BLaER1 treated with 17β-estradiol and CSF1 and Interleukin-3, amounts not matched to agents 10 nM and 100 nM (cell line): ENCODE results near the gene IMMP2L.
"Not testable (repeated sequence)": the region's sequence is repeated elsewhere in the genome, so short reads cannot be mapped to it uniquely, and the experiment has no call there.

Source experiments
- H3K27ac ChIP-seq, 11 experiments: shearing (Covaris generic); formaldehyde crosslinking; 2 replicates each; pipeline ENCODE4 v1.8.1; 2022
- H3K27me3 ChIP-seq, 11 experiments: shearing (Covaris generic); formaldehyde crosslinking; 2 replicates each; pipeline ENCODE4 v1.8.1; 2022
- H3K36me3 ChIP-seq, 11 experiments: shearing (Covaris generic); formaldehyde crosslinking; 2 replicates each; pipeline ENCODE4 v1.8.1; 2022
- H3K4me1 ChIP-seq, 10 experiments: shearing (Covaris generic); formaldehyde crosslinking; 2 replicates each; pipeline ENCODE4 v1.8.1; 2022
- H3K4me2 ChIP-seq, 11 experiments: shearing (Covaris generic); formaldehyde crosslinking; 2 replicates each; pipeline ENCODE4 v1.8.1; 2022
- H3K4me3 ChIP-seq, 10 experiments: shearing (Covaris generic); formaldehyde crosslinking; 2 replicates each; pipeline ENCODE4 v1.8.1; 2022
- H3K9ac ChIP-seq, 11 experiments: shearing (Covaris generic); formaldehyde crosslinking; 2 replicates each; pipeline ENCODE4 v1.8.1; 2022
- H3K9me3 ChIP-seq, 11 experiments: shearing (Covaris generic); formaldehyde crosslinking; replicated peaks in 1 of 11; 2 replicates each; pipeline ENCODE4 v1.8.1; 2022
- H4K20me1 ChIP-seq, 11 experiments: shearing (Covaris generic); formaldehyde crosslinking; 2 replicates each; pipeline ENCODE4 v1.8.1; 2022
- Cebpa-rat ChIP-seq, 11 experiments: shearing (Covaris generic); IDR thresholded peaks; 2 replicates each; pipeline ENCODE4 v1.8.1; 2022

The IMMP2L gene

GRCh38 chr7:111290982-111291381, 271.3 kb downstream of the IMMP2L start:
- H3K9ac ChIP-seq, result no peak overlapping the region
- no peak for TF ChIP-seq Cebpa-rat (IDR thresholded peaks at IDR 0.05)
- no peak overlapping the region for H3K4me2 ChIP-seq
- H3K27me3 ChIP-seq, result no peaks in the 10 kb centered on the region
- H3K9me3 ChIP-seq, result peaks cover 0 to 4% (median 0%) of the 10 kb centered on the region in 11 experiments; a peak in 4 of 22 replicates
- H3K27ac ChIP-seq, result no peak overlapping the region
- no peak overlapping the region for H3K4me3 ChIP-seq
- H4K20me1 ChIP-seq, result no peaks in the 10 kb centered on the region
- H3K4me1 ChIP-seq, result no peaks in the 10 kb centered on the region
- H3K36me3 ChIP-seq, result no peaks in the 10 kb centered on the region

GRCh38 chr7:111290419-111290818, 271.9 kb downstream of the IMMP2L start:
- no peaks in the 10 kb centered on the region for H3K27me3 ChIP-seq
- H3K27ac ChIP-seq, result no peak overlapping the region
- H3K4me2 ChIP-seq, result no peak overlapping the region
- no peaks in the 10 kb centered on the region for H3K4me1 ChIP-seq
- H4K20me1 ChIP-seq, result no peaks in the 10 kb centered on the region
- H3K4me3 ChIP-seq, result no peak overlapping the region
- TF ChIP-seq Cebpa-rat (IDR thresholded peaks at IDR 0.05), result no peak
- H3K36me3 ChIP-seq, result no peaks in the 10 kb centered on the region
- H3K9ac ChIP-seq, result no peak overlapping the region
- H3K9me3 ChIP-seq, result peaks cover 0 to 4% (median 0%) of the 10 kb centered on the region in 11 experiments; a peak in 4 of 22 replicates

GRCh38 chr7:111288441-111288840, 273.9 kb downstream of the IMMP2L start:
- H4K20me1 ChIP-seq, H3K27me3 ChIP-seq, H3K9ac ChIP-seq, H3K36me3 ChIP-seq, H3K27ac ChIP-seq, H3K4me2 ChIP-seq, H3K4me1 ChIP-seq, H3K4me3 ChIP-seq, H3K9me3 ChIP-seq: not testable (repeated sequence)

GRCh38 chr7:111282626-111283025, 279.7 kb downstream of the IMMP2L start:
- no peak for TF ChIP-seq Cebpa-rat (IDR thresholded peaks at IDR 0.05)
- no peaks in the 10 kb centered on the region for H3K36me3 ChIP-seq
- no peak overlapping the region for H3K9ac ChIP-seq
- H3K4me2 ChIP-seq, result no peak overlapping the region
- no peak overlapping the region for H3K27ac ChIP-seq
- no peak overlapping the region for H3K4me3 ChIP-seq
- no peaks in the 10 kb centered on the region for H3K27me3 ChIP-seq
- H3K9me3 ChIP-seq, result no peaks in the 10 kb centered on the region
- H4K20me1 ChIP-seq, result no peaks in the 10 kb centered on the region
- H3K4me1 ChIP-seq, result no peaks in the 10 kb centered on the region

- H3K27me3 ChIP-seq, result no peaks in the 10 kb centered on the region
- no peak for TF ChIP-seq Cebpa-rat (IDR thresholded peaks at IDR 0.05)
- no peaks in the 10 kb centered on the region for H4K20me1 ChIP-seq
- H3K9ac ChIP-seq, result no peak overlapping the region
- no peaks in the 10 kb centered on the region for H3K36me3 ChIP-seq
- H3K4me2 ChIP-seq, result no peak overlapping the region
- no peak overlapping the region for H3K27ac ChIP-seq
- peaks cover 0 to 16% (median 8%) of the 10 kb centered on the region in 11 experiments; a peak in 8 of 22 replicates for H3K9me3 ChIP-seq
- no peaks in the 10 kb centered on the region for H3K4me1 ChIP-seq
- H3K4me3 ChIP-seq, result no peak overlapping the region
Observed at GRCh38 chr7:111274857-111275256, 287.4 kb downstream of the IMMP2L start.

GRCh38 chr7:111272092-111272491, 290.2 kb downstream of the IMMP2L start:
- H3K4me1 ChIP-seq, result no peaks in the 10 kb centered on the region
- no peaks in the 10 kb centered on the region for H3K36me3 ChIP-seq
- H3K4me2 ChIP-seq, result no peak overlapping the region
- no peak overlapping the region for H3K4me3 ChIP-seq
- no peak overlapping the region for H3K27ac ChIP-seq
- no peaks in the 10 kb centered on the region for H4K20me1 ChIP-seq
- no peaks in the 10 kb centered on the region for H3K27me3 ChIP-seq
- no peak overlapping the region for H3K9ac ChIP-seq
- peaks cover 0 to 16% (median 8%) of the 10 kb centered on the region in 11 experiments; a peak in 8 of 22 replicates for H3K9me3 ChIP-seq
- TF ChIP-seq Cebpa-rat (IDR thresholded peaks at IDR 0.05), result no peak

GRCh38 chr7:111270794-111271193, 291.5 kb downstream of the IMMP2L start:
- H4K20me1 ChIP-seq, H3K9ac ChIP-seq, H3K4me3 ChIP-seq, H3K4me1 ChIP-seq, H3K27me3 ChIP-seq, H3K36me3 ChIP-seq, H3K4me2 ChIP-seq, H3K27ac ChIP-seq: not testable (repeated sequence)
- peaks cover 0 to 16% (median 8%) of the 10 kb centered on the region in 11 experiments; a peak in 8 of 22 replicates for H3K9me3 ChIP-seq

- no peak overlapping the region for H3K27ac ChIP-seq
- H3K9ac ChIP-seq, result no peak overlapping the region
- no peaks in the 10 kb centered on the region for H3K27me3 ChIP-seq
- no peak overlapping the region for H3K4me2 ChIP-seq
- peaks cover 0 to 16% (median 8%) of the 10 kb centered on the region in 11 experiments; a peak in 8 of 22 replicates for H3K9me3 ChIP-seq
- no peaks in the 10 kb centered on the region for H3K4me1 ChIP-seq
- no peak for TF ChIP-seq Cebpa-rat (IDR thresholded peaks at IDR 0.05)
- H4K20me1 ChIP-seq, result no peaks in the 10 kb centered on the region
- no peak overlapping the region for H3K4me3 ChIP-seq
- H3K36me3 ChIP-seq, result no peaks in the 10 kb centered on the region
Observed at GRCh38 chr7:111268941-111269340, 293.4 kb downstream of the IMMP2L start.

GRCh38 chr7:111266613-111267012, 295.7 kb downstream of the IMMP2L start:
- H3K4me1 ChIP-seq, result no peaks in the 10 kb centered on the region
- no peak overlapping the region for H3K27ac ChIP-seq
- no peak overlapping the region for H3K9ac ChIP-seq
- no peak overlapping the region for H3K4me2 ChIP-seq
- TF ChIP-seq Cebpa-rat (IDR thresholded peaks at IDR 0.05), result no peak
- no peaks in the 10 kb centered on the region for H3K27me3 ChIP-seq
- no peaks in the 10 kb centered on the region for H3K36me3 ChIP-seq
- H3K4me3 ChIP-seq, result no peak overlapping the region
- no peaks in the 10 kb centered on the region for H4K20me1 ChIP-seq
- H3K9me3 ChIP-seq, result peaks cover 0 to 13% (median 7%) of the 10 kb centered on the region in 11 experiments; a peak in 8 of 22 replicates

GRCh38 chr7:111265394-111265793, 296.9 kb downstream of the IMMP2L start:
- H3K9me3 ChIP-seq, result peaks cover 0 to 1% (median 0%) of the 10 kb centered on the region in 11 experiments; a peak in 2 of 22 replicates
- H3K4me1 ChIP-seq, result no peaks in the 10 kb centered on the region
- no peaks in the 10 kb centered on the region for H4K20me1 ChIP-seq
- no peaks in the 10 kb centered on the region for H3K36me3 ChIP-seq
- H3K27ac ChIP-seq, result no peak overlapping the region
- H3K4me2 ChIP-seq, result no peak overlapping the region
- no peaks in the 10 kb centered on the region for H3K27me3 ChIP-seq
- H3K9ac ChIP-seq, result no peak overlapping the region
- no peak overlapping the region for H3K4me3 ChIP-seq
- TF ChIP-seq Cebpa-rat (IDR thresholded peaks at IDR 0.05), result no peak
